Naive thymus-derived CD4-positive, alpha-beta T cell (primary cell): Measurements from ENCODE around the gene ADAMTS20. TPM values are rescaled to one million over a fixed set of nuclear protein-coding genes. Genes with fewer than 3 reads are reported as not detected.
"Not testable (repeated sequence)": the region's sequence is repeated elsewhere in the genome, so short reads cannot be mapped to it uniquely, and the experiment has no call there.

Experiments used
- ATAC-seq: fragments of 150-1000 bp; cut with Tn5 transposase; 2 replicates; pipeline ENCODE4 v1.10.0; 2021; ENCODE audit warnings: mild to moderate bottlenecking, moderate library complexity
- CTCF ChIA-PET: fragments of 350-600 bp; sonication (Branson Sonifier 250); formaldehyde crosslinking; loops from one replicate; lab custom pipeline; 2021; ENCODE audit warnings: antibody characterized with exemption; lab: Charles Lee
- POLR2A ChIA-PET: fragments of 350-600 bp; sonication (Branson Sonifier 250); formaldehyde crosslinking; loops from one replicate; lab custom pipeline; 2021; ENCODE audit warnings: antibody characterized with exemption, inconsistent platforms; lab: Charles Lee
- DNase-seq, 9 donors: peaks; one replicate each; pipeline versions ENCODE4 v3.0.0 to v3.0.0-alpha.2; 2020 to 2022; ENCODE audit warnings: mixed read lengths in 1 of 9
- H3K27ac ChIP-seq: one replicate; pipeline ENCODE4 v1.7.0; 2013; ENCODE audit warnings: mild to moderate bottlenecking, low read depth, low read length, moderate library complexity
- H3K27me3 ChIP-seq, 2 donors: one replicate each; pipeline ENCODE4 v1.7.0; 2013; ENCODE audit warnings: low read length in 2 of 2, mild to moderate bottlenecking in 2 of 2, moderate library complexity in 2 of 2; ENCODE audit not compliant: control insufficient read depth in 2 of 2, insufficient read depth in 2 of 2
- H3K36me3 ChIP-seq, 3 experiments: 1 replicate in 2 of 3; 2 replicates in 1 of 3; pipeline ENCODE4 v1.7.0; 2013; ENCODE audit warnings: low read length in 3 of 3, mild to moderate bottlenecking in 3 of 3, moderate library complexity in 1 of 3; ENCODE audit not compliant: insufficient read depth in 3 of 3, control insufficient read depth in 2 of 3
- H3K4me1 ChIP-seq, 2 donors: one replicate each; pipeline ENCODE4 v1.7.0; 2013; ENCODE audit warnings: low read length in 2 of 2, mild to moderate bottlenecking in 2 of 2, moderate library complexity in 1 of 2; ENCODE audit not compliant: control insufficient read depth in 2 of 2, insufficient read depth in 2 of 2
- H3K4me3 ChIP-seq: 2 replicates; pipeline ENCODE4 v1.7.0; 2013; ENCODE audit warnings: mild to moderate bottlenecking, low read length
- H3K9me3 ChIP-seq, 3 experiments: 1 replicate in 2 of 3; 2 replicates in 1 of 3; pipeline ENCODE4 v1.7.0; 2013; ENCODE audit warnings: low read length in 3 of 3; ENCODE audit not compliant: control insufficient read depth in 2 of 3
- H3K27ac Mint-ChIP-seq, 9 donors: one replicate each; pipeline ENCODE4 v1.8.0; 2020 to 2022; ENCODE audit warnings: mixed read lengths in 9 of 9, mild to moderate bottlenecking in 8 of 9, moderate library complexity in 5 of 9, inconsistent platforms in 2 of 9
- H3K27me3 Mint-ChIP-seq, 5 donors: one replicate each; pipeline ENCODE4 v1.8.0; 2021 to 2022; ENCODE audit warnings: mixed read lengths in 5 of 5, mild to moderate bottlenecking in 1 of 5
- H3K36me3 Mint-ChIP-seq, 5 donors: one replicate each; pipeline ENCODE4 v1.8.0; 2020 to 2022; ENCODE audit warnings: mixed read lengths in 5 of 5, mild to moderate bottlenecking in 3 of 5, inconsistent platforms in 1 of 5
- H3K4me1 Mint-ChIP-seq, 7 donors: one replicate each; pipeline ENCODE4 v1.8.0; 2020 to 2022; ENCODE audit warnings: mixed read lengths in 7 of 7, mild to moderate bottlenecking in 3 of 7, inconsistent platforms in 1 of 7
- H3K4me3 Mint-ChIP-seq, 10 donors: one replicate each; pipeline ENCODE4 v1.8.0; 2020 to 2022; ENCODE audit warnings: mild to moderate bottlenecking in 10 of 10, mixed read lengths in 10 of 10, moderate library complexity in 6 of 10, inconsistent platforms in 2 of 10
- H3K9me3 Mint-ChIP-seq, 11 donors: one replicate each; pipeline ENCODE4 v1.8.0; 2020 to 2022; ENCODE audit warnings: mixed read lengths in 11 of 11, mild to moderate bottlenecking in 4 of 11, inconsistent platforms in 1 of 11, moderate library complexity in 1 of 11
- intact Hi-C, 2 donors: fragments of 100-400 bp; cut with micrococcal nuclease; formaldehyde crosslinking; loops; one replicate each; pipeline ENCODE4 v1.15.1; 2023
- polyA plus RNA-seq, 2 donors: library from polyadenylated mRNA; unstranded; fragments of 300-500 nt; fragmentation: Illumina TruSeq; gene quantifications; one replicate each; pipeline ENCODE4 v1.2.3, GENCODE V29; 2021
- total RNA-seq, 6 experiments: library from RNA in 5 of 6; stranded (reverse) in 5 of 6; gene quantifications; 1 replicate in 5 of 6; 2 replicates in 1 of 6; pipeline ENCODE4 v1.2.3 and lab custom pipeline; 2021 to 2026

Gene ADAMTS20
- total and polyA plus RNA-seq, 7 experiments from 2014 or later = not detected

- ChIA-PET CTCF (no interaction called here), POLR2A (no interaction called here)
- intact Hi-C loops = no loop called here
- peaks cover 0 to 3% (median 0%) of the 10 kb centered on the region in 3 experiments for H3K9me3 ChIP-seq
- no peaks in the 10 kb centered on the region for H3K27me3 ChIP-seq
- no peak for DNase-seq
- Mint-ChIP-seq H3K36me3 (peaks cover 0 to 3% (median 0%) of the 10 kb centered on the region in 5 donors), H3K9me3 (peaks cover 0 to 36% (median 8%) of the 10 kb centered on the region in 11 donors), H3K4me3 (no peak overlapping the region), H3K4me1 (no peaks in the 10 kb centered on the region), H3K27ac (no peak overlapping the region), H3K27me3 (peaks cover 0 to 6% (median 0%) of the 10 kb centered on the region in 5 donors)
- ATAC-seq = no peak
- H3K36me3 ChIP-seq = no peaks in the 10 kb centered on the region
- no peaks in the 10 kb centered on the region for H3K4me1 ChIP-seq
- no peak overlapping the region for H3K4me3 ChIP-seq
- H3K27ac ChIP-seq = no peak overlapping the region
Observed at GRCh38 chr12:43381879-43382278, 170.1 kb downstream of the ADAMTS20 start.

- DNase-seq (no peak), ATAC-seq (no peak)
- no peaks in the 10 kb centered on the region for H3K36me3 ChIP-seq
- ChIA-PET POLR2A (no interaction called here), CTCF (no interaction called here)
- intact Hi-C loops = no loop called here
- H3K27me3 ChIP-seq = no peaks in the 10 kb centered on the region
- peaks cover 0 to 27% (median 5%) of the 10 kb centered on the region in 11 donors for H3K9me3 Mint-ChIP-seq
- no peaks in the 10 kb centered on the region for H3K36me3 Mint-ChIP-seq
- H3K4me3 ChIP-seq = no peak overlapping the region
- peaks cover 0 to 3% (median 0%) of the 10 kb centered on the region in 3 experiments for H3K9me3 ChIP-seq
- H3K4me3 Mint-ChIP-seq = no peak overlapping the region
- H3K4me1 ChIP-seq = no peaks in the 10 kb centered on the region
- H3K27ac Mint-ChIP-seq = no peak overlapping the region
- no peak overlapping the region for H3K27ac ChIP-seq
- no peaks in the 10 kb centered on the region for H3K4me1 Mint-ChIP-seq
- no peaks in the 10 kb centered on the region for H3K27me3 Mint-ChIP-seq
Observed at GRCh38 chr12:43378448-43378847, 173.6 kb downstream of the ADAMTS20 start.

GRCh38 chr12:43370263-43370662, 181.7 kb downstream of the ADAMTS20 start:
- Mint-ChIP-seq H3K27ac (no peak overlapping the region), H3K4me3 (no peak overlapping the region), H3K27me3 (no peaks in the 10 kb centered on the region), H3K9me3 (no peaks in the 10 kb centered on the region), H3K36me3 (no peaks in the 10 kb centered on the region), H3K4me1 (no peaks in the 10 kb centered on the region)
- H3K36me3 ChIP-seq = no peaks in the 10 kb centered on the region
- DNase-seq (no peak), ATAC-seq (no peak)
- intact Hi-C loops = no loop called here
- CTCF ChIA-PET = interaction anchor here (1.2 kb wide), 1 partner anchor 9 kb away, joined by 3 read pairs; no protein-coding TSS in a partner anchor
- H3K9me3 ChIP-seq = no peaks in the 10 kb centered on the region
- no peaks in the 10 kb centered on the region for H3K27me3 ChIP-seq
- no peaks in the 10 kb centered on the region for H3K4me1 ChIP-seq
- H3K4me3 ChIP-seq = no peak overlapping the region
- POLR2A ChIA-PET = no interaction called here
- H3K27ac ChIP-seq = no peak overlapping the region

GRCh38 chr12:43362910-43363694, 188.9 kb downstream of the ADAMTS20 start:
- no peaks in the 10 kb centered on the region for H3K9me3 ChIP-seq
- Mint-ChIP-seq H3K4me1 (no peaks in the 10 kb centered on the region), H3K4me3 (no peak overlapping the region), H3K36me3 (no peaks in the 10 kb centered on the region), H3K27ac (no peak overlapping the region), H3K9me3 (peaks cover 0 to 11% (median 0%) of the 10 kb centered on the region in 11 donors), H3K27me3 (peaks cover 0 to 5% (median 0%) of the 10 kb centered on the region in 5 donors)
- H3K27me3 ChIP-seq = no peaks in the 10 kb centered on the region
- intact Hi-C loops = no loop called here
- no peak overlapping the region for H3K27ac ChIP-seq
- no peaks in the 10 kb centered on the region for H3K36me3 ChIP-seq
- DNase-seq = peak in 1 of 9 donors; percentile 0
- no peak overlapping the region for H3K4me3 ChIP-seq
- no peak for ATAC-seq
- H3K4me1 ChIP-seq = no peaks in the 10 kb centered on the region
- CTCF ChIA-PET = no interaction called here
- POLR2A ChIA-PET = interaction anchor here (0.6 kb wide), 1 partner anchor 341 kb away, joined by 3 read pairs; no protein-coding TSS in a partner anchor

- DNase-seq (no peak), ATAC-seq (no peak)
- Mint-ChIP-seq H3K36me3 (no peaks in the 10 kb centered on the region), H3K4me1 (no peaks in the 10 kb centered on the region), H3K27me3 (peaks cover 0 to 5% (median 0%) of the 10 kb centered on the region in 5 donors), H3K27ac (no peak overlapping the region), H3K4me3 (no peak overlapping the region), H3K9me3 (peaks cover 0 to 11% (median 0%) of the 10 kb centered on the region in 11 donors)
- Histone ChIP-seq H3K9me3 (no peaks in the 10 kb centered on the region), H3K36me3 (no peaks in the 10 kb centered on the region), H3K27me3 (no peaks in the 10 kb centered on the region), H3K4me1 (no peaks in the 10 kb centered on the region), H3K4me3 (no peak overlapping the region), H3K27ac (no peak overlapping the region)
- ChIA-PET POLR2A (no interaction called here), CTCF (interaction anchor here (1.1 kb wide), 1 partner anchor 9 kb away, joined by 3 read pairs; no protein-coding TSS in a partner anchor)
- intact Hi-C loops = no loop called here
Observed at GRCh38 chr12:43361031-43361710, 190.8 kb downstream of the ADAMTS20 start.

GRCh38 chr12:43360001-43360400, 192.0 kb downstream of the ADAMTS20 start:
- intact Hi-C loops, H3K27ac Mint-ChIP-seq, H3K27me3 ChIP-seq, H3K27me3 Mint-ChIP-seq, POLR2A ChIA-PET, CTCF ChIA-PET, H3K36me3 ChIP-seq, H3K27ac ChIP-seq, H3K4me1 Mint-ChIP-seq, H3K4me1 ChIP-seq, H3K4me3 Mint-ChIP-seq, H3K36me3 Mint-ChIP-seq, DNase-seq, H3K9me3 ChIP-seq, H3K4me3 ChIP-seq, ATAC-seq: not testable (repeated sequence)
- H3K9me3 Mint-ChIP-seq = peaks cover 0 to 11% (median 0%) of the 10 kb centered on the region in 11 donors
